A549 (cell line): ENCODE results near the gene FSCB. TPM values are rescaled to one million over a fixed set of nuclear protein-coding genes. Genes with fewer than 3 reads are reported as not detected.
"Not testable (repeated sequence)": the region's sequence is repeated elsewhere in the genome, so short reads cannot be mapped to it uniquely, and the experiment has no call there.

Source experiments
- ATAC-seq, 2 experiments: fragments of 200-7000 bp in 1 of 2; fragments of >200 bp in 1 of 2; cut with Nextera tagmentation in 1 of 2; cut with Tn5 transposase in 1 of 2; 3 replicates each; pipeline versions ENCODE4 v1.8.0 to v1.9.1; 2018 to 2020; ENCODE audit warnings: mild to moderate bottlenecking in 1 of 2, moderate library complexity in 1 of 2
- CTCF ChIA-PET: fragments of 300-600 bp; sonication (Branson Sonifier 250); formaldehyde crosslinking; extraction: SDS; loops from one replicate; lab custom pipeline; 2021; ENCODE audit warnings: antibody characterized with exemption, inconsistent platforms; lab: Yijun Ruan, JAX
- POLR2A ChIA-PET: fragments of 350-600 bp; formaldehyde crosslinking; extraction: SDS; loops from one replicate; lab custom pipeline; 2021; ENCODE audit warnings: antibody characterized with exemption, inconsistent platforms; lab: Yijun Ruan, JAX
- DNase-seq, 2 experiments: peaks; one replicate each; pipeline versions ENCODE4 v3.0.0 to v3.0.0-alpha.2; 2011 to 2016; ENCODE audit warnings: low read depth in 1 of 2, low spot score in 1 of 2
- FAIRE-seq: peaks from 2 replicates; lab custom pipeline; 2011; peaks lifted over from hg19 to GRCh38; lab: Jason Lieb, UNC
- H3K27ac ChIP-seq, 2 experiments: fragments of >200 bp; sonication (Bioruptor Twin); formaldehyde crosslinking; 3 replicates each; pipeline ENCODE4 v1.5.1; 2016 to 2017
- H3K4me1 ChIP-seq: fragments of >200 bp; sonication (Bioruptor Twin); formaldehyde crosslinking; 3 replicates; pipeline ENCODE4 v1.6.1; 2016
- H3K4me2 ChIP-seq: fragments of >200 bp; sonication (Bioruptor Twin); formaldehyde crosslinking; 3 replicates; pipeline ENCODE4 v1.6.1; 2016
- H3K4me3 ChIP-seq: fragments of >200 bp; sonication (Bioruptor Twin); formaldehyde crosslinking; 3 replicates; pipeline ENCODE4 v1.5.1; 2016
- H3K9me3 ChIP-seq: fragments of >200 bp; sonication (Bioruptor Twin); formaldehyde crosslinking; 3 replicates; pipeline ENCODE4 v1.6.1; 2016
- CBX8 ChIP-seq: fragments of 200-600 bp; sonication (generic); IDR thresholded peaks from 2 replicates; pipeline ENCODE4 v1.6.1; 2016
- CTCF ChIP-seq: fragments of >200 bp; sonication (Bioruptor Twin); formaldehyde crosslinking; IDR thresholded peaks from 3 replicates; pipeline ENCODE4 v1.5.1; 2016
- EP300 ChIP-seq, 2 experiments: fragments of >200 bp; sonication (Bioruptor Twin); formaldehyde crosslinking; IDR thresholded peaks; 2 replicates in 1 of 2; 3 replicates in 1 of 2; pipeline ENCODE4 v1.6.1; 2016 to 2017
- ESRRA ChIP-seq: fragments of 150-350 bp; IDR thresholded peaks from 2 replicates; pipeline ENCODE4 v1.6.1; 2014; ENCODE audit warnings: mild to moderate bottlenecking, low read length, borderline replicate concordance
- FOSB ChIP-seq: fragments of 250-450 bp; sonication (Bioruptor Pico); IDR thresholded peaks from 2 replicates; pipeline ENCODE4 v1.5.0; 2020; ENCODE audit warnings: mild to moderate bottlenecking, moderate library complexity
- JUN ChIP-seq, 2 experiments: fragments of >200 bp; sonication (Bioruptor Twin); formaldehyde crosslinking; IDR thresholded peaks; 2 replicates in 1 of 2; 3 replicates in 1 of 2; pipeline ENCODE4 v1.6.1; 2016 to 2017
- MAFK ChIP-seq: fragments of 450-650 bp; IDR thresholded peaks from 2 replicates; pipeline ENCODE4 v1.6.1; 2014; ENCODE audit not compliant: partially characterized antibody
- MAZ ChIP-seq: fragments of 150-350 bp; IDR thresholded peaks from 2 replicates; pipeline ENCODE4 v1.6.1; 2014; ENCODE audit warnings: antibody characterized with exemption, low read depth, low read length, borderline replicate concordance
- NFE2L2 ChIP-seq: fragments of 150-350 bp; conservative IDR thresholded peaks from 2 replicates; pipeline ENCODE4 v1.6.1; 2014; ENCODE audit warnings: low read length
- PHF8 ChIP-seq: fragments of 200-600 bp; sonication (generic); IDR thresholded peaks from 2 replicates; pipeline ENCODE4 v1.6.1; 2016; ENCODE audit warnings: low read depth, mild to moderate bottlenecking, antibody characterized with exemption, moderate library complexity, borderline replicate concordance
- RNF2 ChIP-seq: fragments of 200-600 bp; sonication (generic); IDR thresholded peaks from 2 replicates; pipeline ENCODE4 v1.6.1; 2016; ENCODE audit warnings: low read depth, mild to moderate bottlenecking, antibody characterized with exemption, moderate library complexity, borderline replicate concordance
- SREBF2 ChIP-seq: fragments of 450-650 bp; IDR thresholded peaks from 2 replicates; pipeline ENCODE4 v1.6.1; 2014; ENCODE audit warnings: mild to moderate bottlenecking, moderate library complexity
- ZC3H11A ChIP-seq: fragments of 450-650 bp; IDR thresholded peaks from 2 replicates; pipeline ENCODE4 v1.6.1; 2014; ENCODE audit warnings: antibody characterized with exemption, mild to moderate bottlenecking
- ZSCAN20 ChIP-seq: fragments of 250-450 bp; sonication (Bioruptor Pico); IDR thresholded peaks from 2 replicates; pipeline ENCODE4 v1.8.0; 2022; ENCODE audit warnings: mild to moderate bottlenecking, moderate library complexity
- WGBS: methylation state at CpG from one replicate; pipeline ENCODE4 v1.1.6; 2017; ENCODE audit errors: missing lambda C conversion rate; 5-methylcytosine and 5-hydroxymethylcytosine counted together
- polyA plus RNA-seq, 4 experiments: library from polyadenylated mRNA; depleted of rRNA in 3 of 4; stranded (reverse); fragments of >200 nt; fragmentation: RNase III in 1 of 4; extraction: RNeasy Plus Mini Kit Qiagen cat#74134 plus additional on column Dnase treatment in 1 of 4; gene quantifications; 2 replicates in 3 of 4; 3 replicates in 1 of 4; pipeline ENCODE4 v1.2.3, GENCODE V29; 2011 to 2017
- TF ChIP-seq, protein P1 (sequence below): IDR thresholded peaks from 2 replicates; pipeline ENCODE4 v1.6.1; 2012
- TF ChIP-seq, protein P2 (sequence below): fragments of 250-450 bp; sonication (Bioruptor Pico); IDR thresholded peaks from 2 replicates; pipeline ENCODE4 v1.5.0; 2021; ENCODE audit warnings: mild to moderate bottlenecking, moderate library complexity, borderline replicate concordance

FSCB gene
- polyA plus RNA-seq, 2 of the 4 experiments (the other 2 are of a cell fraction) = not detected

GRCh38 chr14:44529026-44529425, 21.9 kb upstream of the FSCB start:
- DNase-seq (no peak), FAIRE-seq (no peak), ATAC-seq (no peak)
- H3K4me3 ChIP-seq = no peak overlapping the region
- H3K27ac ChIP-seq = no peak overlapping the region
- no peaks in the 10 kb centered on the region for H3K9me3 ChIP-seq
- H3K4me2 ChIP-seq = no peak overlapping the region
- 3% methylated on average over 1 of the region's 1 CpG for WGBS
- POLR2A ChIA-PET = no interaction called here
- TF ChIP-seq FOSB (CRISPR knock-in tag) (no peak), RNF2 (no peak), MAZ (no peak), EP300 (IDR thresholded peaks at IDR 0.05) (no peak)
- TF ChIP-seq, protein P1, sequence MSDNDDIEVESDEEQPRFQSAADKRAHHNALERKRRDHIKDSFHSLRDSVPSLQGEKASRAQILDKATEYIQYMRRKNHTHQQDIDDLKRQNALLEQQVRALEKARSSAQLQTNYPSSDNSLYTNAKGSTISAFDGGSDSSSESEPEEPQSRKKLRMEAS = no peak
- CTCF ChIA-PET = no interaction called here
- H3K4me1 ChIP-seq = no peaks in the 10 kb centered on the region

DNA sequence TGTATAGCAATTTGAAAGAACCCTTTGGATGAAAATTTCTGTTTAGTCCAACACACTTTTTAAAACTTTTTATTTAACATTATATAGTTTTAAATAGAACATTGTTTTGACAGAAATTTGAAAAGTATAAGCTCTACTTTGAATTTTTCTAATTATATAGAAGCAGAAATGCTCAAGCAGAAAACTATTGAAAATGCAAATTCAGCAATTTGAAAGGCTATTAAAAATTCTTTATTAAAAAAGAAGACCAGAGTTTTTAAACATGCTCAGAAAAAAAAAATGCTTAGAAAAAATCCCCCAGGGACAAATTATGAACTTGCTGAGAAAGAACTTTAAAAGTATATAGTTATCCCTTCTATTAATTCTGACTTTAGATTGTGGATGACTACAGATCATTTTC, 21.1 kb upstream of the FSCB start:
- Histone ChIP-seq H3K27ac (no peak overlapping the region), H3K4me3 (no peak overlapping the region), H3K9me3 (no peaks in the 10 kb centered on the region), H3K4me1 (no peaks in the 10 kb centered on the region), H3K4me2 (no peak overlapping the region)
- ChIA-PET POLR2A (no interaction called here), CTCF (no interaction called here)
- FAIRE-seq (no peak), DNase-seq (no peak), ATAC-seq (no peak)
- TF ChIP-seq, protein P2, sequence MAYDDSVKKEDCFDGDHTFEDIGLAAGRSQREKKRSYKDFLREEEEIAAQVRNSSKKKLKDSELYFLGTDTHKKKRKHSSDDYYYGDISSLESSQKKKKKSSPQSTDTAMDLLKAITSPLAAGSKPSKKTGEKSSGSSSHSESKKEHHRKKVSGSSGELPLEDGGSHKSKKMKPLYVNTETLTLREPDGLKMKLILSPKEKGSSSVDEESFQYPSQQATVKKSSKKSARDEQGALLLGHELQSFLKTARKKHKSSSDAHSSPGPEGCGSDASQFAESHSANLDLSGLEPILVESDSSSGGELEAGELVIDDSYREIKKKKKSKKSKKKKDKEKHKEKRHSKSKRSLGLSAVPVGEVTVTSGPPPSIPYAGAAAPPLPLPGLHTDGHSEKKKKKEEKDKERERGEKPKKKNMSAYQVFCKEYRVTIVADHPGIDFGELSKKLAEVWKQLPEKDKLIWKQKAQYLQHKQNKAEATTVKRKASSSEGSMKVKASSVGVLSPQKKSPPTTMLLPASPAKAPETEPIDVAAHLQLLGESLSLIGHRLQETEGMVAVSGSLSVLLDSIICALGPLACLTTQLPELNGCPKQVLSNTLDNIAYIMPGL (CRISPR knock-in tag) = no peak
- peak; percentile 70 for TF ChIP-seq MAFK

DNA sequence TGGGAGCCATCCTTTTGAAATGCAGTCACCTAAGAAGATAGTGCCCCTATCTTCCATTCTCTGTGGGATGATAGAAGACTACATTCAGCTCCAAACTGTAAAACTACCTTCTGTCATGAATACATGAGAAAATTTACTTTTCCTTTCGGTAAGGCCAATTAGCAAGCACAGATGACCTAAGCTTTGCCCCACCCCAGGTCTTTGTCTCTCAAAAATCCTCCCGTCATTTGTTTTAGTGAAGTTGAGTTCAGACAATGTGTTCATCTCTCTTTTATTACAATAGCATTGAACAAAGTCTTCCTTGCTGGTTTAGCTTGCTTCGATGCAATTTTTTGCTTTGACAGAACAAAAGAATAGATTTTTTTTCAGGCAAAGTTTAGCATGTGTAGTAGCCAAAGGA, 18.2 kb upstream of the FSCB start:
- FAIRE-seq (no peak), DNase-seq (no peak), ATAC-seq (no peak)
- Histone ChIP-seq H3K4me3 (no peak overlapping the region), H3K27ac (no peak overlapping the region), H3K4me1 (no peaks in the 10 kb centered on the region), H3K4me2 (no peak overlapping the region), H3K9me3 (no peaks in the 10 kb centered on the region)
- 18% methylated on average over 3 of the region's 3 CpGs for WGBS
- CTCF ChIA-PET = no interaction called here
- TF ChIP-seq JUN (IDR thresholded peaks at IDR 0.05) = no peak
- no peak for TF ChIP-seq MAZ
- no peak for TF ChIP-seq SREBF2
- TF ChIP-seq ZC3H11A = no peak
- no peak for TF ChIP-seq CTCF
- TF ChIP-seq NFE2L2 = no peak
- TF ChIP-seq PHF8 = no peak
- no peak for TF ChIP-seq MAFK
- TF ChIP-seq ESRRA = no peak
- TF ChIP-seq ZSCAN20 = no peak
- TF ChIP-seq CBX8 = no peak
- POLR2A ChIA-PET = no interaction called here

DNA sequence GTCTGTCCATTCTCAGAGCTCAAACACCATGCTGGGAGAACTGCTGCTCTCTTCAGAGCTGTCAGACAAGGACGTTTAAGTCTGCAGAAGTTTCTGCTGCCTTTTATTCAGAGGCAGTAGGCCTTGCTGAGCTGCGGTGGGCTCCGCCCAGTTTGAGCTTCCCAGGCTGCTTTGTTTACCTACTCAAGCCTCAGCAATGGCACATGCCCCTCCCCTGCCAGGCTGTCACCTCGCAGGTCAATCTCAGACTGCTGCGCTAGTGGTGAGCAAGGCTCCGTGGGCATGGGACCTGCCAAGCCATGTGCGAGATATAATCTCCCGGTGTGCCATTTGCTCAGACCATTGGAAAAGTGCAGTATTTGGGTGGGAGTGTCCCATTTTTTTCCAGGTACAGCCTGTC, 8.6 kb upstream of the FSCB start:
- H3K4me2 ChIP-seq, DNase-seq, H3K9me3 ChIP-seq, POLR2A ChIA-PET, H3K4me3 ChIP-seq, FAIRE-seq, H3K4me1 ChIP-seq, CTCF ChIA-PET, H3K27ac ChIP-seq, ATAC-seq: not testable (repeated sequence)
- WGBS = 43% methylated on average over 6 of the region's 8 CpGs
